HepG2 (cell line): ENCODE data around the gene ZNF526. TPM values are rescaled to one million over a fixed set of nuclear protein-coding genes. Genes with fewer than 3 reads are reported as not detected.

Experiments
- ATAC-seq: fragments of 200-7000 bp; cut with Tn5 transposase; 3 replicates; pipeline ENCODE4 v1.9.1; 2020; ENCODE audit warnings: mild to moderate bottlenecking, moderate library complexity
- BruUV-seq: library from RNA; stranded (reverse); fragments of 400-500 nt; replicated peaks from 2 replicates; lab custom pipeline; 2021; lab: Mats Ljungman, UMichigan
- CTCF ChIA-PET: fragments of 300-600 bp; formaldehyde crosslinking; extraction: SDS; loops from one replicate; lab custom pipeline; 2021; ENCODE audit warnings: low total read pairs, inconsistent platforms, low intra/inter-chr PET ratio; lab: Yijun Ruan, JAX
- POLR2A ChIA-PET: fragments of 350-600 bp; sonication (Branson Sonifier 250); formaldehyde crosslinking; loops from one replicate; lab custom pipeline; 2020; ENCODE audit warnings: antibody characterized with exemption, inconsistent platforms; lab: Yijun Ruan, JAX
- DNase-seq: peaks from one replicate; pipeline ENCODE4 v3.0.0-alpha.2; 2015; ENCODE audit warnings: low spot score
- FAIRE-seq: peaks from 3 replicates; lab custom pipeline; 2011; peaks lifted over from hg19 to GRCh38; lab: Jason Lieb, UNC
- H2AFZ ChIP-seq: one replicate; pipeline ENCODE4 v1.6.1; 2011; ENCODE audit warnings: low read length, inconsistent platforms
- H3K27ac ChIP-seq: fragments of 300-600 bp; 3 replicates; pipeline ENCODE4 v1.8.0; 2011; ENCODE audit warnings: mixed run types, mild to moderate bottlenecking, mixed read lengths, low read length, inconsistent platforms; ENCODE audit not compliant: insufficient read depth; ENCODE audit errors: extremely low read length
- H3K27me3 ChIP-seq, 2 experiments: fragments of 200-600 bp in 1 of 2; 2 replicates in 1 of 2; 3 replicates in 1 of 2; pipeline versions ENCODE4 v1.6.0 to v1.8.0; 2011; ENCODE audit warnings: low read length in 2 of 2, mild to moderate bottlenecking in 2 of 2, moderate library complexity in 2 of 2, inconsistent platforms in 1 of 2; ENCODE audit not compliant: insufficient read depth in 2 of 2, control insufficient read depth in 1 of 2
- H3K36me3 ChIP-seq, 2 experiments: fragments of 200-600 bp in 1 of 2; replicated peaks in 1 of 2; 2 replicates in 1 of 2; 3 replicates in 1 of 2; pipeline versions ENCODE4 v1.5.1 to v1.8.0; 2011; ENCODE audit warnings: low read length in 2 of 2, inconsistent platforms in 1 of 2; ENCODE audit not compliant: insufficient read depth in 2 of 2, control insufficient read depth in 1 of 2
- H3K4me1 ChIP-seq: 2 replicates; pipeline ENCODE4 v1.5.1; 2012; ENCODE audit warnings: low read length, inconsistent platforms; ENCODE audit not compliant: insufficient read depth
- H3K4me2 ChIP-seq: 2 replicates; pipeline ENCODE4 v1.6.0; 2011; ENCODE audit warnings: low read depth, low read length, inconsistent platforms
- H3K4me3 ChIP-seq, 3 experiments: fragments of 200-600 bp in 1 of 3; sonication (generic), shearing (Covaris generic) in 1 of 3; replicated peaks in 1 of 3; 2 replicates each; pipeline ENCODE4 v1.5.1; 2011 to 2016; ENCODE audit warnings: low read length in 3 of 3, inconsistent platforms in 2 of 3, low read depth in 2 of 3, mild to moderate bottlenecking in 2 of 3, control low read depth in 1 of 3, mixed read lengths in 1 of 3; ENCODE audit not compliant: insufficient read depth in 1 of 3
- H3K79me2 ChIP-seq: one replicate; pipeline ENCODE4 v1.6.1; 2011; ENCODE audit warnings: low read length, inconsistent platforms; ENCODE audit not compliant: insufficient read depth
- H3K9ac ChIP-seq: 2 replicates; pipeline ENCODE4 v1.6.0; 2011; ENCODE audit warnings: mild to moderate bottlenecking, low read depth, low read length, inconsistent platforms; ENCODE audit not compliant: insufficient read depth
- H3K9me3 ChIP-seq: 2 replicates; pipeline ENCODE4 v1.5.1; 2012; ENCODE audit warnings: mild to moderate bottlenecking, low read length
- H4K20me1 ChIP-seq: 2 replicates; pipeline ENCODE4 v1.6.0; 2011; ENCODE audit warnings: inconsistent platforms, mild to moderate bottlenecking, low read length, moderate library complexity; ENCODE audit not compliant: insufficient read depth
- AGO2 ChIP-seq: fragments of 200-400 bp; formaldehyde crosslinking; optimal IDR thresholded peaks from 2 replicates; pipeline ENCODE3; 2017; ENCODE audit warnings: mild to moderate bottlenecking, low read depth, low read length, moderate library complexity
- MTERF4 ChIP-seq: sonication (generic); formaldehyde crosslinking; IDR thresholded peaks from 2 replicates; pipeline ENCODE4 v1.8.0; 2023; ENCODE audit warnings: mild to moderate bottlenecking, missing genetic modification reagents
- POLR2A ChIP-seq, 2 experiments: IDR thresholded peaks; 2 replicates each; pipeline ENCODE4 v1.6.1; 2011; ENCODE audit warnings: low read depth in 2 of 2, low read length in 2 of 2, mild to moderate bottlenecking in 1 of 2, moderate library complexity in 1 of 2; ENCODE audit not compliant: insufficient read depth in 1 of 2
- PRDM4 ChIP-seq: sonication (generic); formaldehyde crosslinking; IDR thresholded peaks from 2 replicates; pipeline ENCODE4 v1.9.0; 2021; ENCODE audit warnings: missing genetic modification reagents, borderline replicate concordance
- RBFOX2 ChIP-seq: fragments of 200-400 bp; formaldehyde crosslinking; IDR thresholded peaks from 2 replicates; pipeline ENCODE4 v1.6.1; 2017; ENCODE audit warnings: low read depth, mild to moderate bottlenecking, low read length
- RBM22 ChIP-seq: fragments of 200-400 bp; formaldehyde crosslinking; optimal IDR thresholded peaks from 2 replicates; pipeline ENCODE3; 2017; ENCODE audit warnings: mild to moderate bottlenecking, low read length, moderate library complexity
- SP140L ChIP-seq: sonication (generic); formaldehyde crosslinking; IDR thresholded peaks from 2 replicates; pipeline ENCODE4 v1.4.0; 2020; ENCODE audit warnings: missing genetic modification reagents, borderline replicate concordance
- TFDP1 ChIP-seq: IDR thresholded peaks from 2 replicates; pipeline ENCODE4 v1.6.1; 2016; ENCODE audit warnings: missing compliant biosample characterization, missing genetic modification reagents, borderline replicate concordance
- ZMYM2 ChIP-seq: sonication (generic); formaldehyde crosslinking; IDR thresholded peaks from 2 replicates; pipeline ENCODE4 v1.8.0; 2022; ENCODE audit warnings: mild to moderate bottlenecking, missing genetic modification reagents
- ZNF337 ChIP-seq: sonication (generic); formaldehyde crosslinking; IDR thresholded peaks from 2 replicates; pipeline ENCODE4 v1.5.1; 2020; ENCODE audit warnings: missing genetic modification reagents, low read depth, mild to moderate bottlenecking, borderline replicate concordance
- WGBS: methylation state at CpG from one replicate; pipeline ENCODE4 v1.1.6; 2017; ENCODE audit warnings: low lambda C conversion rate; 5-methylcytosine and 5-hydroxymethylcytosine counted together
- in situ Hi-C: cut with HindIII; loops from 2 replicates; pipeline ENCODE4 v1.10.0; 2017; ENCODE audit warnings: low pct_unique_long_range_greater_than_20kb; ENCODE audit not compliant: extremely low pct_ligation_motif_present
- intact Hi-C: fragments of 100-400 bp; cut with micrococcal nuclease; formaldehyde crosslinking; loops from one replicate; pipeline ENCODE4 v1.10.0; 2022; ENCODE audit not compliant: unreplicated experiment
- polyA plus RNA-seq, 8 experiments: library from polyadenylated mRNA; depleted of rRNA in 3 of 8; stranded (reverse) in 7 of 8; unstranded in 1 of 8; fragments of >200 nt; fragmentation: Illumina TruSeq in 4 of 8; extraction: Trizol in 4 of 8; gene quantifications; 2 replicates each; pipeline versions ENCODE4 v1.2.1 to v1.2.3, GENCODE V29; 2011 to 2016; ENCODE audit warnings: low read depth in 4 of 8, missing spikeins in 1 of 8, mixed read lengths in 1 of 8; ENCODE audit not compliant: insufficient read depth in 1 of 8
- total RNA-seq, 5 experiments: library from RNA; depleted of rRNA; stranded (reverse); fragments of >200 nt; fragmentation: Illumina TruSeq; extraction: Trizol; gene quantifications; 2 replicates each; pipeline ENCODE4 v1.2.3, GENCODE V29; 2016; ENCODE audit warnings: low read depth in 1 of 5
- TF ChIP-seq, protein P1 (sequence below): fragments of 450-650 bp; IDR thresholded peaks from 2 replicates; pipeline ENCODE4 v1.6.1; 2016

The ZNF526 gene
- total and polyA plus RNA-seq, 2 of the 13 experiments (the other 11 are each of a cell fraction or from before 2014, with no cell fraction given), result 3.3 to 8.4 TPM

DNA sequence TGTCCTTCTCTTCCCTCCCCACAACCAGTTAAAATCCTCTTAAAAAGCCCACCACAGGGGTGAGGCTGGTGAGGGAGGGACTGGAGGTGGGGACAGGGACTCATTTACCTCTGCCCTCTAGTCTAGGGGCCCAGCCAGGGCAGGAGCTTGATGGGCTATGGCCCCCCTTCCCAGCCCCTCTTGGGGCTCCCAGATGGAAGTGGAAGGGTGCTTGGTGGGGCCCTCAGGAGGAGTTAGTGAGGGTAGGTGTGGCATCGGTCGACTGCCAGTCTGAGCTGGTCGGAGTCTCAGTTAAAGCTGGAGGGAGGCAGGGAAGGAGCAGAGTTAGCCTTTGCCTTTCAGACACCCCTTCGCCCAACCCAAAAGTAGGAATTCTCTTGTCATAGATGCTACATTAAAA lies 10.5 kb downstream of the ZNF526 start:
- Histone ChIP-seq H3K36me3 (peaks cover 31 to 68% of the 10 kb centered on the region in 2 experiments), H3K9me3 (no peaks in the 10 kb centered on the region), H3K27ac (no peak overlapping the region), H3K27me3 (no peaks in the 10 kb centered on the region), H4K20me1 (peaks cover 6% of the 10 kb centered on the region; the same call in 1 of the 2 replicates), H3K4me2 (no peak overlapping the region), H3K4me3 (no peak overlapping the region), H3K4me1 (peaks cover 41% of the 10 kb centered on the region), H3K9ac (no peak overlapping the region), H3K79me2 (peaks cover 3% of the 10 kb centered on the region), H2AFZ (no peak overlapping the region)
- in situ Hi-C loops, result no loop called here
- DNase-seq (no peak), ATAC-seq (no peak), FAIRE-seq (no peak)
- ChIA-PET POLR2A (interaction anchor here (0.6 to 3.0 kb wide), 2 partner anchors 12 to 67 kb away, joined by 4 to 13 read pairs; partner anchors contain the start of gene GSK3A), CTCF (no interaction called here)
- BruUV-seq, result no TSS peak
- WGBS, result 98% methylated on average over 4 of the region's 4 CpGs
- intact Hi-C loops, result no loop called here
- TF ChIP-seq ZMYM2 (CRISPR knock-in tag) (no peak), MTERF4 (CRISPR knock-in tag) (no peak), RBFOX2 (peak; percentile 3; the same call in 1 of the 2 replicates)
- TF ChIP-seq, all 625 proteins: peak for 1

DNA sequence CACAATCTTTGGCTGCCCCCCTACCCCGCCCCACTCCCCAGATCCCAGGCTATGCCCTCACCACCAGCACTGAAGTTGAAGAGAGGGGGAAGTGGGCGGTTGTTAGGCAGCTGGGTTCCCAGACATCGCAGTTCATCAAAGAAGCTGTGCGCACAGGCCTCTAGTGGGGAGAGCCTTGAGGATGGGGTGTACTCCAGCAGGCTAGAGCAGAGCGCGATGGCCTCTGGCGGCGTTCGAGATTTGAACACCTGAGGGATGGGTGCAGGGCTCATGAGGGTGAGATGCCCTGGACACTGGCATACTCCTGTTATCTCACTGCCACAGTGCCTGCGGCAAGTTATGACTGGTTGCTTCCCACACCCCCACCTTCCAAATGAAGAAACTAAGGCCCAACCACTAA lies 12.3 kb downstream of the ZNF526 start:
- H3K4me2 ChIP-seq, result no peak overlapping the region
- ChIA-PET POLR2A (interaction anchor here (4.0 kb wide), 1 partner anchor 11 kb away, joined by 21 read pairs; the partner anchor contains the start of gene GSK3A), CTCF (no interaction called here)
- FAIRE-seq (no peak), ATAC-seq (no peak), DNase-seq (no peak)
- peaks cover 41% of the 10 kb centered on the region for H3K4me1 ChIP-seq
- no peaks in the 10 kb centered on the region for H3K79me2 ChIP-seq
- H3K4me3 ChIP-seq, result no peak overlapping the region
- intact Hi-C loops (no loop called here), in situ Hi-C loops (no loop called here)
- H3K27me3 ChIP-seq, result no peaks in the 10 kb centered on the region
- no peaks in the 10 kb centered on the region for H4K20me1 ChIP-seq
- no TSS peak for BruUV-seq
- H3K36me3 ChIP-seq, result peaks cover 24 to 65% of the 10 kb centered on the region in 2 experiments; a peak in 4 of 5 replicates
- H3K9ac ChIP-seq, result no peak overlapping the region
- H3K27ac ChIP-seq, result no peak overlapping the region
- H2AFZ ChIP-seq, result no peak overlapping the region
- H3K9me3 ChIP-seq, result no peaks in the 10 kb centered on the region
- 100% methylated on average over 10 of the region's 10 CpGs for WGBS
- TF ChIP-seq POLR2A (IDR thresholded peaks at IDR 0.05; ENCODE audit: insufficient read depth in 1 of 2, low read depth in 2 of 2, low read length in 2 of 2) (0 out of 4 replicates have a peak, but pooled peaks of 1 of the 2 experiments have one; percentile 4), RBM22 (peak; percentile 45), SP140L (CRISPR knock-in tag) (no peak), TFDP1 (CRISPR knock-in tag) (no peak), AGO2 (peak; percentile 69), ZNF337 (CRISPR knock-in tag) (no peak), PRDM4 (CRISPR knock-in tag) (no peak)
- TF ChIP-seq, protein P1, sequence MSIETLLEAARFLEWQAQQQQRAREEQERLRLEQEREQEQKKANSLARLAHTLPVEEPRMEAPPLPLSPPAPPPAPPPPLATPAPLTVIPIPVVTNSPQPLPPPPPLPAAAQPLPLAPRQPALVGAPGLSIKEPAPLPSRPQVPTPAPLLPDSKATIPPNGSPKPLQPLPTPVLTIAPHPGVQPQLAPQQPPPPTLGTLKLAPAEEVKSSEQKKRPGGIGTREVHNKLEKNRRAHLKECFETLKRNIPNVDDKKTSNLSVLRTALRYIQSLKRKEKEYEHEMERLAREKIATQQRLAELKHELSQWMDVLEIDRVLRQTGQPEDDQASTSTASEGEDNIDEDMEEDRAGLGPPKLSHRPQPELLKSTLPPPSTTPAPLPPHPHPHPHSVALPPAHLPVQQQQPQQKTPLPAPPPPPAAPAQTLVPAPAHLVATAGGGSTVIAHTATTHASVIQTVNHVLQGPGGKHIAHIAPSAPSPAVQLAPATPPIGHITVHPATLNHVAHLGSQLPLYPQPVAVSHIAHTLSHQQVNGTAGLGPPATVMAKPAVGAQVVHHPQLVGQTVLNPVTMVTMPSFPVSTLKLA, result no peak
